Measurements from ENCODE around the gene KRT20. TPM values are rescaled to one million over a fixed set of nuclear protein-coding genes. Genes with fewer than 3 reads are reported as not detected.

KRT20 gene
- total RNA-seq, 1 donor from 2014 or later = not detected

DNA sequence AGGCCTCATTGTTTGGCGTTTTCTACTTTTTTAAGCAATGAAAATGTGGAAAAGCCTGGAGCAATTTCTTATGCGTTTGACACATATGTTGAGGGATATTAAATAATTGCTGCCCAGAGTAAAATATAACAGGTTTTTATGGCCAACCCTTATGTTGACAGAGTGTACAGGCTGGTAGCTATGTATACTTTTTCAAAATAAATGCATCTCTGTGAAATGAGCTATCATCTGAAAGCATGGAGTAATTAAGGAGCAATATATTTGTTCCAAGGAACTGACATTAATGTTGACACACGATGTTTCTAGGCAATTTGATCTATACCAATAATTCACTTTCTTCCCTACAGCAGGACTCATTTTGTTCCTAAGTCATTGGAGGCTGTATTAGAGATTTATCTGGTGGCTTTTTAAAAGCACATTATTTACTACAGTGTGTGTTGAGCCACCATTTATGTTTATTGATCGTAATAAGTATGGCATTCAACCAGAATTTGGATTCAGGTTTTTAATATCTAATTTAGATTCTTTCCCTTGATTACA is 11.9 kb upstream of the KRT20 start:
- peaks cover 25% of the 10 kb centered on the region for H3K27me3 Mint-ChIP-seq (ENCODE audit: low read depth)
- no peaks in the 10 kb centered on the region for H3K4me1 Mint-ChIP-seq
- no peaks in the 10 kb centered on the region for H3K9me3 Mint-ChIP-seq
- H3K36me3 Mint-ChIP-seq (ENCODE audit: low read depth) = no peaks in the 10 kb centered on the region
- TF ChIP-seq, protein P1, sequence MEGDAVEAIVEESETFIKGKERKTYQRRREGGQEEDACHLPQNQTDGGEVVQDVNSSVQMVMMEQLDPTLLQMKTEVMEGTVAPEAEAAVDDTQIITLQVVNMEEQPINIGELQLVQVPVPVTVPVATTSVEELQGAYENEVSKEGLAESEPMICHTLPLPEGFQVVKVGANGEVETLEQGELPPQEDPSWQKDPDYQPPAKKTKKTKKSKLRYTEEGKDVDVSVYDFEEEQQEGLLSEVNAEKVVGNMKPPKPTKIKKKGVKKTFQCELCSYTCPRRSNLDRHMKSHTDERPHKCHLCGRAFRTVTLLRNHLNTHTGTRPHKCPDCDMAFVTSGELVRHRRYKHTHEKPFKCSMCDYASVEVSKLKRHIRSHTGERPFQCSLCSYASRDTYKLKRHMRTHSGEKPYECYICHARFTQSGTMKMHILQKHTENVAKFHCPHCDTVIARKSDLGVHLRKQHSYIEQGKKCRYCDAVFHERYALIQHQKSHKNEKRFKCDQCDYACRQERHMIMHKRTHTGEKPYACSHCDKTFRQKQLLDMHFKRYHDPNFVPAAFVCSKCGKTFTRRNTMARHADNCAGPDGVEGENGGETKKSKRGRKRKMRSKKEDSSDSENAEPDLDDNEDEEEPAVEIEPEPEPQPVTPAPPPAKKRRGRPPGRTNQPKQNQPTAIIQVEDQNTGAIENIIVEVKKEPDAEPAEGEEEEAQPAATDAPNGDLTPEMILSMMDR (conservative IDR thresholded peaks at IDR 0.05) = no peak
- H3K27ac Mint-ChIP-seq (ENCODE audit: unreplicated experiment) = no peak overlapping the region
- no peak overlapping the region for H3K4me3 Mint-ChIP-seq
- no peak for DNase-seq (ENCODE audit: low read depth, low spot score)

DNA sequence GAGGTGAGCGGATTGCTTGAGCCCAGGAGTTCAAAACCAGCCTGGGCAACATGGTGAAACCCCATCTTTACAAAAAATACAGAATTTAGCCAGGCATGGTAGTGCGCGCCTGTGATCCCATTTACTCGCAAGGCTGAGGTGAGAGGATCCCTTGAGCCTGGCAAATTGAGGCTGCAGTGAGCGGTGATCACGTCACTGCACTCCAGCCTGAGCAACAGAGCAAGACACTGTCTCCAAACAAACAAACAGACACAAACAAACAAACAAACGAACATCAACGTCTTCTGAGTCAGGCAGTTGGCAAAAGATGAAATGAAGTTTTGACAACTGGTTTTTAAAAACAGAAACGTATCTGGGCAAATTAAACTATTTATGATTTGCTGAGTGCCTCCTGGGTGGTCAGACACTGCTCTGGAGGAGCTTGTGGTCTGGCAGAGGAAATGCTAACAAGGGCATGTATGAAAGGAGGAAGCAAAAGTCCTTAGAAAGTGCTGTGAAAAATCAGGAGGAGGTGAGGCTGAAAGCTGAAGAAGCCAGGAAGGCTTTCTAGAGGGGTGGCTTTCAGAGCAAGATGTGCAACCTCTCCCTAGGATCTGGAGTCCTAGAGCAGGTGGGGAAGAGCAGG is 10.2 kb upstream of the KRT20 start:
- no peaks in the 10 kb centered on the region for H3K36me3 Mint-ChIP-seq (ENCODE audit: low read depth)
- H3K4me3 Mint-ChIP-seq = no peak overlapping the region
- TF ChIP-seq, protein P1 (conservative IDR thresholded peaks at IDR 0.05) = no peak
- H3K9me3 Mint-ChIP-seq = no peaks in the 10 kb centered on the region
- H3K27me3 Mint-ChIP-seq (ENCODE audit: low read depth) = peaks cover 25% of the 10 kb centered on the region
- no peak for DNase-seq (ENCODE audit: low read depth, low spot score)
- no peaks in the 10 kb centered on the region for H3K4me1 Mint-ChIP-seq
- no peak overlapping the region for H3K27ac Mint-ChIP-seq (ENCODE audit: unreplicated experiment)

DNA sequence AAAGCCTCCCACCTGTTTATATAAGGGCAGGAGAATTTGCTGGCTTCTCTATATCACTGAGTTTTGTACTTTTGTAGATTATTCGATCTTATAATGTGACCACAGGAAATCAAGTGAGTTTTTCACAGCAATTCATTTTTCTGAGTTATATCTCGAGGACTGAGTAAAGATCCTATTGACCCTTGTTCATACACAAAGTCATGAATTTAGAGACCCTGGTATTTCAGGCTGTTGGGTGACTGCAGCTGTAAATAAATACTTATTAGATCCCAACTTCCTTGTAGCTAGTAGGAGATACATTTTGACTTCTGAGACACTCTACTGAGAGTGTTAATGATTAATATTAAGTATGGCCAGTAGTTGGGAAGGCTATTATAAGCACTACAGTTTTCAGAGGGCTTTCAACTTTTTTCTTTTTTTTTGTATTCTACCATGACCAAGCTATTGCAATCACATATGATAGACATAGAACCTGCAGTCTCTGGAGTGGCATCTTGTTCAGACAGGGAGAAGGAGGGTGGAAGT is 3.2 kb upstream of the KRT20 start:
- H3K27me3 Mint-ChIP-seq (ENCODE audit: low read depth) = peaks cover 66% of the 10 kb centered on the region
- H3K4me1 Mint-ChIP-seq = no peaks in the 10 kb centered on the region
- no peaks in the 10 kb centered on the region for H3K36me3 Mint-ChIP-seq (ENCODE audit: low read depth)
- no peak overlapping the region for H3K4me3 Mint-ChIP-seq
- H3K27ac Mint-ChIP-seq (ENCODE audit: unreplicated experiment) = no peak overlapping the region
- TF ChIP-seq, protein P1 (conservative IDR thresholded peaks at IDR 0.05) = no peak
- no peaks in the 10 kb centered on the region for H3K9me3 Mint-ChIP-seq
- no peak for DNase-seq (ENCODE audit: low read depth, low spot score)

DNA sequence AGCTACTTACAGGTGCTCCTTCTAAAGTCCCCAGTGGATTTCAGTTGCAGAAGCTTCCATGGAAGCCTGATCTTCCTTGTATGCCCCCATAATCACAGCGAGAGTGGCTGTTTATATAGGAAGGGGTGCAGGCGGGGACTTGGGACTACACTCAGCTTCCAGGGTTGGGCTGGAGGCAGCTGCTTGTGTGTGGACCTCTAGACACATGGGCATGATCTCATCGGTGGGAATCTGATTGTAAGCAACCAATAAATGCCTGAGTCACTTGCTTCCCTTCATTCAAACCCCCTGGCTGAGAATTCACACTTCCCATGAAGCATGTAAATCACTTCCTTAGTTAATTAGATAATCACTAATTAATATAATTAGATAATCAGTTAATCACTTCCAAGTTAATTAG is 1.0 kb upstream of the KRT20 start:
- no peak overlapping the region for H3K27ac Mint-ChIP-seq (ENCODE audit: unreplicated experiment)
- peaks cover 57% of the 10 kb centered on the region for H3K27me3 Mint-ChIP-seq (ENCODE audit: low read depth)
- TF ChIP-seq, protein P1 (conservative IDR thresholded peaks at IDR 0.05) = no peak
- no peaks in the 10 kb centered on the region for H3K4me1 Mint-ChIP-seq
- no peaks in the 10 kb centered on the region for H3K36me3 Mint-ChIP-seq (ENCODE audit: low read depth)
- DNase-seq (ENCODE audit: low read depth, low spot score) = no peak
- no peaks in the 10 kb centered on the region for H3K9me3 Mint-ChIP-seq
- H3K4me3 Mint-ChIP-seq = no peak overlapping the region

DNA sequence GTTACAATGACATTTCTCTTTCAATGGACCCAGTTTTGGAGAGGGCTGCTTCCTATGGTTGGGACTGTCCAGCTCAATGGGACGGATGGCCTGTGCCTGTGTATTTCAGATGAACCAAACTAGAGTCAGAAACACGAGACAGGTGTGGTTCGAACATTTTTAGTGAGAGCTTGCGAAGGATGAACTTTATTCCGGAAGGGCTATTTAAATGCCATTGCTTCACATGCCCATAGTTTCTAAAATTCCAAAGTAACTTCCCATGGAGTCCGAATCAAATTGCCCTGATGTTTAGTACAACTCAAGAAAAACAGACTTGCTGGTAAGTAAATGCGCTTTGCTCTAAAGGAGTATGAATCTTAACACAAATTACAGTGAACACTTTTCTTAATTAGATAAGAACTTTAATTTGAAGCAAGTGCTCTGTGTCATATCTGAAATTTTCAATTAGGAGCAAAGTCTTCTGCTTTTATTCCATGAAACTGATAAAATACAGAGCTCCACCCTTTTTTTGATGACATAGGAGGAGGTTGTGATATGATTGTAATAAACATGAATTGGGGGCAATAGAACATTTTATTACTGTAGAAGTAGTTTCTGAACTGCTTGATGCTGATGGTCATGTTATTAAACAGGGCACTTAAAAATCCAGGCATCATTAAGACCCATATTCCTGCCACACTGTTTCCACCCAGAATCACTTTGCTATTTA is 1.3 kb downstream of the KRT20 start:
- DNase-seq (ENCODE audit: low read depth, low spot score) = no peak
- Mint-ChIP-seq H3K9me3 (no peaks in the 10 kb centered on the region), H3K4me1 (no peaks in the 10 kb centered on the region), H3K4me3 (no peak overlapping the region), H3K27me3 (ENCODE audit: low read depth) (peaks cover 43% of the 10 kb centered on the region), H3K27ac (ENCODE audit: unreplicated experiment) (no peak overlapping the region), H3K36me3 (ENCODE audit: low read depth) (no peaks in the 10 kb centered on the region)
- TF ChIP-seq, protein P1 (conservative IDR thresholded peaks at IDR 0.05) = no peak

Data from neural crest cell (in vitro differentiated cells).